Prostate gland (tissue), 2 donors: Measurements from ENCODE around the gene HNRNPLL. TPM values are rescaled to one million over a fixed set of nuclear protein-coding genes. Genes with fewer than 3 reads are reported as not detected.

Experiments
- DNase-seq: peaks from one replicate; pipeline ENCODE4 v3.0.0-alpha.2; 2019; ENCODE audit warnings: low spot score
- H3K27ac ChIP-seq, 2 donors: fragments of 200-600 bp; sonication (generic); 2 replicates each; pipeline ENCODE4 v1.5.1; 2017 to 2019
- H3K27me3 ChIP-seq: fragments of 200-600 bp; sonication (generic); replicated peaks from 2 replicates; pipeline ENCODE4 v1.5.1; 2019; ENCODE audit not compliant: insufficient read depth
- H3K36me3 ChIP-seq, 2 donors: fragments of 200-600 bp; sonication (generic); 1 replicate in 1 of 2; 2 replicates in 1 of 2; pipeline versions ENCODE4 v1.5.1 to v1.8.1; 2017 to 2019
- H3K4me1 ChIP-seq: fragments of 200-600 bp; sonication (generic); replicated peaks from 2 replicates; pipeline ENCODE4 v1.5.1; 2019
- H3K4me3 ChIP-seq, 2 donors: fragments of 200-600 bp; sonication (generic); 2 replicates each; pipeline ENCODE4 v1.5.1; 2017 to 2019
- H3K9me3 ChIP-seq: fragments of 200-600 bp; sonication (generic); 2 replicates; pipeline ENCODE4 v1.5.1; 2017
- POLR2A ChIP-seq: fragments of 450-650 bp; IDR thresholded peaks from one replicate; pipeline ENCODE4 v1.6.1; 2016; ENCODE audit warnings: antibody characterized with exemption, mild to moderate bottlenecking
- POLR2AphosphoS5 ChIP-seq: sonication (generic); formaldehyde crosslinking; IDR thresholded peaks from one replicate; pipeline ENCODE4 v1.6.1; 2017; ENCODE audit warnings: antibody characterized with exemption
- WGBS: methylation state at CpG from one replicate; pipeline ENCODE4 v1.1.5; 2018; 5-methylcytosine and 5-hydroxymethylcytosine counted together
- intact Hi-C: fragments of 100-400 bp; cut with DNase I; formaldehyde crosslinking; loops from one replicate; pipeline ENCODE4 v1.14.2; 2022
- total RNA-seq, 2 donors: library from RNA; depleted of rRNA; stranded (reverse); fragments of >200 nt; gene quantifications; one replicate each; pipeline ENCODE4 v1.1.0, GENCODE V29; 2016
- TF ChIP-seq, protein P1 (sequence below), 4 experiments: fragments of 200-600 bp in 2 of 4; fragments of 450-650 bp in 2 of 4; sonication (generic) in 2 of 4; IDR thresholded peaks; 1 replicate in 3 of 4; 2 replicates in 1 of 4; pipeline ENCODE4 v1.5.1; 2016 to 2019; ENCODE audit warnings: antibody characterized with exemption in 4 of 4, mild to moderate bottlenecking in 2 of 4, moderate library complexity in 2 of 4

HNRNPLL gene
- total RNA-seq, 2 donors from 2014 or later: 36.1 to 63.6 TPM

- no peaks in the 10 kb centered on the region for H3K27me3 ChIP-seq
- H3K36me3 ChIP-seq: no peaks in the 10 kb centered on the region
- no peaks in the 10 kb centered on the region for H3K4me1 ChIP-seq
- no peak overlapping the region for H3K4me3 ChIP-seq
- no peak overlapping the region for H3K27ac ChIP-seq
- H3K9me3 ChIP-seq: no peaks in the 10 kb centered on the region
- no peak for DNase-seq
- TF ChIP-seq, protein P1, sequence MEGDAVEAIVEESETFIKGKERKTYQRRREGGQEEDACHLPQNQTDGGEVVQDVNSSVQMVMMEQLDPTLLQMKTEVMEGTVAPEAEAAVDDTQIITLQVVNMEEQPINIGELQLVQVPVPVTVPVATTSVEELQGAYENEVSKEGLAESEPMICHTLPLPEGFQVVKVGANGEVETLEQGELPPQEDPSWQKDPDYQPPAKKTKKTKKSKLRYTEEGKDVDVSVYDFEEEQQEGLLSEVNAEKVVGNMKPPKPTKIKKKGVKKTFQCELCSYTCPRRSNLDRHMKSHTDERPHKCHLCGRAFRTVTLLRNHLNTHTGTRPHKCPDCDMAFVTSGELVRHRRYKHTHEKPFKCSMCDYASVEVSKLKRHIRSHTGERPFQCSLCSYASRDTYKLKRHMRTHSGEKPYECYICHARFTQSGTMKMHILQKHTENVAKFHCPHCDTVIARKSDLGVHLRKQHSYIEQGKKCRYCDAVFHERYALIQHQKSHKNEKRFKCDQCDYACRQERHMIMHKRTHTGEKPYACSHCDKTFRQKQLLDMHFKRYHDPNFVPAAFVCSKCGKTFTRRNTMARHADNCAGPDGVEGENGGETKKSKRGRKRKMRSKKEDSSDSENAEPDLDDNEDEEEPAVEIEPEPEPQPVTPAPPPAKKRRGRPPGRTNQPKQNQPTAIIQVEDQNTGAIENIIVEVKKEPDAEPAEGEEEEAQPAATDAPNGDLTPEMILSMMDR (IDR thresholded peaks at IDR 0.05): no peak
- intact Hi-C loops: no loop called here
- whole genome bisulfite sequencing: 90% methylated on average over 14 of the region's 14 CpGs
Observed at GRCh38 chr2:38529208-38529607, 73.5 kb downstream of the HNRNPLL start.

- H3K9me3 ChIP-seq: no peaks in the 10 kb centered on the region
- TF ChIP-seq, protein P1 (IDR thresholded peaks at IDR 0.05): no peak
- TF ChIP-seq POLR2A: no peak
- no peak for TF ChIP-seq POLR2AphosphoS5
- H3K4me1 ChIP-seq: no peaks in the 10 kb centered on the region
- intact Hi-C loops: no loop called here
- H3K27me3 ChIP-seq: no peaks in the 10 kb centered on the region
- WGBS: 47% methylated on average over 5 of the region's 5 CpGs
- DNase-seq: no peak
- no peak overlapping the region for H3K27ac ChIP-seq
- H3K4me3 ChIP-seq: no peak overlapping the region
- no peaks in the 10 kb centered on the region for H3K36me3 ChIP-seq
Observed at GRCh38 chr2:38528534-38528933, 74.2 kb downstream of the HNRNPLL start.

GRCh38 chr2:38528008-38528442, 74.7 kb downstream of the HNRNPLL start:
- WGBS: 2% methylated on average over 27 of the region's 27 CpGs
- intact Hi-C loops: no loop called here
- peak overlapping the region; percentile 19 to 25 for H3K4me3 ChIP-seq
- no peaks in the 10 kb centered on the region for H3K27me3 ChIP-seq
- no peaks in the 10 kb centered on the region for H3K9me3 ChIP-seq
- DNase-seq: no peak
- no peaks in the 10 kb centered on the region for H3K4me1 ChIP-seq
- H3K36me3 ChIP-seq: no peaks in the 10 kb centered on the region
- H3K27ac ChIP-seq: peak overlapping the region in 1 of 2 donors; percentile 10
- no peak for TF ChIP-seq POLR2A
- TF ChIP-seq, protein P1 (IDR thresholded peaks at IDR 0.05): peak in 2 of 4 experiments; percentile 6 to 11

DNA sequence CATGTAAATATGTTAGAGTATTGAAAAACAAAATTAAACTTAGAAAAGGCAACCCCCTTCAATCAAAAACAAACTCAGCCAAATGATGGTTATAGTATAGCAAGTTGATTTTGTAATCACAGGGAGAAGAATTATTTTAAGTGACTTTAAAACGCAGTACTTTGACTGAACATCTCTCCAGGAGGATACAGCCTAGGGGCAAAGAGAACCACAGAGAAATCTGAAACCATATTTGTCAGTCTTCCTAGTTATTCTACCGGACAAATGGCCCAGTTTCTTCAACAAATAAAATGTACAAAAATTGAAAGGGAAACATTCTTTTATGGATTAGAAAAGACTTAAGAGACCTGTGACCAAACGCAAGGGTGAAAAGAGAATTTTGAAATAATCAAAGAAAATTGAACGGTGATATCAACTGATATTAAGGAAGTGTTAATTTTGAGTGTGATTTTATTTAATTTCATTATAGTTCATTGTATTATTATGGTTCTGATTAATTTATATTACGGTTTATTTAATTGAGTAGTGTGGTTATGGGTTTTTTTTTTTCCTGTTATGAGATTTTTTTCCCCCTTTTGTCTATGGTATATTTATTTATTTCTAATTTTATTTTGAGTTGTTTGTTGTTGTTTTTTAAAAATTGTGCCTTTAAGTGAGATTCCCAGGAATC, 75.3 kb downstream of the HNRNPLL start:
- DNase-seq: no peak
- no peaks in the 10 kb centered on the region for H3K9me3 ChIP-seq
- WGBS: 70% methylated on average over 5 of the region's 5 CpGs
- no peaks in the 10 kb centered on the region for H3K4me1 ChIP-seq
- no peaks in the 10 kb centered on the region for H3K27me3 ChIP-seq
- H3K4me3 ChIP-seq: peak overlapping the region; percentile 19 to 25
- H3K27ac ChIP-seq: peak overlapping the region in 1 of 2 donors; percentile 10
- no peaks in the 10 kb centered on the region for H3K36me3 ChIP-seq
- TF ChIP-seq POLR2AphosphoS5 (no peak), POLR2A (no peak)
- TF ChIP-seq, protein P1 (IDR thresholded peaks at IDR 0.05): no peak
- intact Hi-C loops: no loop called here

GRCh38 chr2:38526195-38526594, 76.5 kb downstream of the HNRNPLL start:
- intact Hi-C loops: no loop called here
- H3K27ac ChIP-seq: no peak overlapping the region
- no peak for DNase-seq
- no peaks in the 10 kb centered on the region for H3K27me3 ChIP-seq
- TF ChIP-seq, protein P1 (IDR thresholded peaks at IDR 0.05): no peak
- TF ChIP-seq POLR2A: no peak
- TF ChIP-seq POLR2AphosphoS5: no peak
- whole genome bisulfite sequencing: 91% methylated on average over 2 of the region's 2 CpGs
- no peak overlapping the region for H3K4me3 ChIP-seq
- no peaks in the 10 kb centered on the region for H3K36me3 ChIP-seq
- no peaks in the 10 kb centered on the region for H3K9me3 ChIP-seq
- no peaks in the 10 kb centered on the region for H3K4me1 ChIP-seq
